K562 (cell line): ENCODE data around the gene ANK2. TPM values are rescaled to one million over a fixed set of nuclear protein-coding genes. Genes with fewer than 3 reads are reported as not detected.

ENCODE experiments used
- CBFA2T2 ChIP-seq: fragments of 450-650 bp; conservative IDR thresholded peaks from 2 replicates; pipeline ENCODE4 v1.6.1; 2017; ENCODE audit warnings: mild to moderate bottlenecking
- CREB3L1 ChIP-seq: fragments of 450-650 bp; IDR thresholded peaks from 2 replicates; pipeline ENCODE4 v1.6.1; 2014; ENCODE audit warnings: low read depth, mild to moderate bottlenecking, moderate library complexity, borderline replicate concordance
- CREBBP ChIP-seq: IDR thresholded peaks from one replicate; pipeline ENCODE4 v1.6.1; 2012; ENCODE audit warnings: low read depth, mild to moderate bottlenecking, control low read depth, inconsistent platforms, low read length
- MLX ChIP-seq, 2 experiments: fragments of 450-650 bp in 1 of 2; sonication (generic) in 1 of 2; formaldehyde crosslinking; conservative IDR thresholded peaks; 2 replicates each; pipeline versions ENCODE4 v1.4.0 to v1.8.1; 2020 to 2022; ENCODE audit warnings: mild to moderate bottlenecking in 1 of 2, missing genetic modification reagents in 1 of 2
- NFE2L1 ChIP-seq: fragments of 450-650 bp; IDR thresholded peaks from 2 replicates; pipeline ENCODE4 v1.6.1; 2016; ENCODE audit warnings: missing genetic modification characterization, low read depth, mild to moderate bottlenecking, missing compliant biosample characterization, moderate library complexity, borderline replicate concordance
- PHTF2 ChIP-seq: fragments of 250-450 bp; sonication (Bioruptor Pico); IDR thresholded peaks from 2 replicates; pipeline ENCODE4 v1.5.0; 2021; ENCODE audit warnings: mild to moderate bottlenecking
- PKNOX1 ChIP-seq: fragments of 450-650 bp; IDR thresholded peaks from 2 replicates; pipeline ENCODE4 v1.6.1; 2016
- ZNF584 ChIP-seq: fragments of 200-800 bp; sonication (Bioruptor generic); IDR thresholded peaks from 2 replicates; pipeline ENCODE4 v1.6.1; 2016; ENCODE audit warnings: low read depth, mild to moderate bottlenecking, missing genetic modification characterization, missing compliant biosample characterization
- ZNF76 ChIP-seq: fragments of 250-450 bp; sonication (Bioruptor Pico); IDR thresholded peaks from 2 replicates; pipeline ENCODE4 v1.4.0; 2020; ENCODE audit warnings: mild to moderate bottlenecking, moderate library complexity, borderline replicate concordance
- polyA plus RNA-seq, 8 experiments: library from polyadenylated mRNA; depleted of rRNA in 4 of 8; stranded (reverse) in 5 of 8; unstranded in 3 of 8; fragments of >200 nt; fragmentation: Nextera tagmentation in 2 of 8; fragmentation: Illumina TruSeq in 1 of 8; extraction: Ambion mirVana in 2 of 8; extraction: Trizol in 1 of 8; gene quantifications; 2 replicates each; pipeline versions ENCODE4 v1.2.1 to v1.2.3, GENCODE V29; 2011 to 2014; ENCODE audit warnings: inconsistent platforms in 1 of 8, missing spikeins in 1 of 8
- total RNA-seq, 7 experiments: library from RNA; depleted of rRNA in 6 of 7; stranded (reverse); fragments of >200 nt in 6 of 7; fragmentation: Illumina TruSeq in 2 of 7; extraction: Trizol in 2 of 7; gene quantifications; 2 replicates each; pipeline versions ENCODE4 v1.2.1 to v1.2.3, GENCODE V29; 2011 to 2021; ENCODE audit warnings: low replicate concordance in 1 of 7

The ANK2 gene
- total and polyA plus RNA-seq, 9 of the 15 experiments (the other 6 are each of a cell fraction or from before 2014, with no cell fraction given): 0.07 to 0.24 TPM; not detected in 7

- TF ChIP-seq PKNOX1 (no peak), ZNF584 (CRISPR knock-in tag) (no peak), ZNF76 (no peak), NFE2L1 (tag) (no peak), CBFA2T2 (no peak), MLX (CRISPR knock-in tag; conservative IDR thresholded peaks at IDR 0.05) (no peak), CREB3L1 (no peak), CREBBP (no peak), PHTF2 (CRISPR knock-in tag) (no peak)
These were observed 24.1 kb downstream of the ANK2 start (continued) for GRCh38 chr4:113073451-113074005.
